T47D (cell line): Measurements from ENCODE around the gene SLC24A1.

ENCODE experiments used
- DNase-seq, 2 experiments: peaks; one replicate each; pipeline versions ENCODE4 v3.0.0 to v3.0.0-alpha.2; 2011 to 2012; ENCODE audit warnings: low read depth in 1 of 2, low spot score in 1 of 2
- JUND ChIP-seq: IDR thresholded peaks from 2 replicates; pipeline ENCODE4 v1.6.1; 2012; ENCODE audit warnings: low read depth
- in situ Hi-C: cut with HindIII; loops from 2 replicates; pipeline ENCODE4 v1.10.0; 2016; ENCODE audit warnings: low sequenced_read_pairs, low pct_unique_long_range_greater_than_20kb

SLC24A1 gene

DNA sequence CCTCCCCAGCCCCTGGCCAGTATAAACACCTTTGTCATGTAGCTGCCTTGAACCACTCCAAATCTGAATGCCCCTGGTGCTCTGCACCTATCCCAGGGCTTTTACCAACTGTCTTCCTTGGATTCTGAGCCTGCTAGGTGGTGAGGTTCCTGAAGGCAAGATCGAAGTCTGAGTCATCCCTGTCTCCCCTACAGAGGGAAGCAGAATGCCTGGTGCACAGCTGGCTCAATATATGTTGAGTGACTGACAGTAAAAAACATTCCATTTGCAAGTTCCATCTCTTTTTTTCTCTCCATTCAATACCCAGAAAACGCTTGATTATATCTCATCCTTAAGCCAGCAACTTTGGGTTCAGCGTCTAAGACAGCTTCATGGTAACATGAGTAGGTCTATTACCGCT lies 24.7 kb downstream of the SLC24A1 start:
- DNase-seq: no peak
- TF ChIP-seq JUND: no peak
- in situ Hi-C loops: no loop called here

DNA sequence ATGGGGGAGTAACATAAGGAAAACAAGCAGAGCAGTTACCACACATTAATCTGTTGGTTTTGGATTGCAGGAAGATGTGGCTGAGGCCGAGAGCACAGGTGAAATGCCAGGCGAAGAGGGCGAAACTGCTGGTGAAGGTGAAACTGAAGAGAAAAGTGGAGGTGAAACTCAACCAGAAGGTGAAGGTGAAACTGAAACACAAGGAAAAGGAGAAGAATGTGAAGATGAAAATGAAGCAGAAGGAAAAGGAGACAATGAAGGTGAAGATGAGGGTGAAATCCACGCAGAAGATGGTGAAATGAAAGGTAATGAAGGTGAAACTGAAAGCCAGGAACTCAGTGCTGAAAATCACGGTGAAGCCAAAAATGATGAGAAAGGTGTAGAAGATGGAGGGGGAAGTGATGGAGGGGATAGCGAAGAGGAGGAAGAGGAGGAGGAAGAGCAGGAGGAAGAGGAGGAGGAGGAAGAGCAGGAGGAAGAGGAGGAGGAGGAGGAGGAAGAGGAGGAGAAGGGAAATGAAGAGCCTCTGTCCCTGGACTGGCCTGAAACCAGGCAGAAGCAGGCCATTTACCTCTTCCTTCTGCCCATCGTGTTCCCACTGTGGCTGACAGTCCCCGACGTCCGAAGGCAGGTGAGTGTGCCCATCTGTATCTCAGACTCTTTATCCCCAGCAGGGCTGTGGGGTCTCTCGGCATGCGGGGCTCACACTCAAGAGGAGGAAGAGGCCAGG lies 28.7 kb downstream of the SLC24A1 start:
- no peak for TF ChIP-seq JUND
- in situ Hi-C loops: no loop called here
- DNase-seq: no peak

DNA sequence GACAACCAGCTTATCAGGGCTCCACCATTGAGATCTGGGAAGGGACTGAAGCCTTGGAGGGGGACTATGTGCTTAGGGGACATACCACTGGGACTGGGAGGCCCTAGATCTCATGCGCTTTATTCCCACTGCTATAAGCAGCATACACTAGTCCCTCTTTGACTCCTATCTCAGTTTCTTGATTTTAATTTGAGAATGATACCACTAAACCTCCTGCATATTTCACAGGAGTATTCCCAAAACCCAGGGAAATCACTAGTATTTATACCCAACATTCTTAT lies 29.2 kb downstream of the SLC24A1 start:
- TF ChIP-seq JUND: no peak
- no peak for DNase-seq
- in situ Hi-C loops: no loop called here

DNA sequence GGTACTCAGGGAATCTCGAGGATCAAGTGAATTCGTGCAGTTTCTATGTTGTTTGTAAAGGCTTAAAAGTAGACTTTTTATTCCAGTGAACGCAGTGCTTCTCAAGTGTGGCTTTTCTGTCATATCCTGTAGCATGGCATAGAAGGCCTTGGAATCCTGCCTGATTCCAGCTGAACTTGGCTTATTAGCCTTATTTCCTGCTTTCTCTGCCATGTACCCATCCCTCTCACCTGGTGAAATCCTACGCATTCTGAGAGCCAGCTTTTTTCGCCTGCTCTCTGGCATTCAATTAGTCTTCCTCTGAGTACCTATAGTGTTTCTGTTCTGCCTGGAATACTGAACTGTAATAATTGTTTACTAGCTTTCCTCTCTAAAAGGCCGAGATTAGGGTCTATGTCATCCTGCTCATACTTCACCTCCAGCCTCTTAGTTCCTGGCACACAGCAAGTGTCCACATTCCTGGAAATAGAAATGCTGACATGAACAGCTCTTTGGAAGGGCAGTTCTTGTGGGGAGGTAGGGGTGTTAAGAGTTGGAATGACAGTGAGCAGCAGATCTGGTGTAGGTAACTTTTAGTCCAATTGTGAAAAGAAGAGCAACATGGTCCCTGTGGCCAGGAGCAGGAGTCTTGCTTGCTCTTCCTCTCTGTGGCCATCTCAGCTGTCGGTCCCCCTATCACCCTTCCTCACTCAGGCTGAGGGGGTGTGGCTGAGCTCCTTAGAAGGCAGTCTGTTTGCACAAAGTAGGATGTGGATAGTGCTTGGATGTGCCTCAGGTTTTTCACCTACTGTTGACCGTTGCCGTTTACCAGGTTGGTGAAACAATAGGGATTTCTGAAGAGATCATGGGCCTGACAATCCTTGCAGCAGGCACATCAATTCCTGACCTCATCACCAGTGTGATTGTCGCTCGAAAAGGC lies 30.4 kb downstream of the SLC24A1 start:
- TF ChIP-seq JUND: no peak
- no peak for DNase-seq
- in situ Hi-C loops: no loop called here

DNA sequence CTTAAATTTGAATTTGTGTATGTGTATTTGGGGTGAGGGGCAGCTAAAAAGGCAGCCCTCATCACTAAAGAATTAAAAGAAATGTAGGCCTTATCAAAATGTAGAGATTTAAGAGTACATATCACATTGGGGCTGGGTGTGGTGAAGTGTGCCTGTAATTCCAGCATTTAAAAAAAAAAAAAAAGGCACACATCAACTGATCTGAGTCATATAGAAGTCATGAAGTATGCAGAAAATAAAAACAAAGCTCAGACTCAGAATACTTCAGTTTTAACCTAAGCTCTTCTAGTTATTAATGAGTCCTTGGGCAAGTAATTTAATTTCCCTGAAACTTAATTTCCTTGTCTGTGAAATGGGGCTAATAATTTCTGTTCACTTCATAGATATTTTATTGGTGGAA lies 31.6 kb downstream of the SLC24A1 start:
- DNase-seq: no peak
- in situ Hi-C loops: no loop called here
- TF ChIP-seq JUND: no peak

DNA sequence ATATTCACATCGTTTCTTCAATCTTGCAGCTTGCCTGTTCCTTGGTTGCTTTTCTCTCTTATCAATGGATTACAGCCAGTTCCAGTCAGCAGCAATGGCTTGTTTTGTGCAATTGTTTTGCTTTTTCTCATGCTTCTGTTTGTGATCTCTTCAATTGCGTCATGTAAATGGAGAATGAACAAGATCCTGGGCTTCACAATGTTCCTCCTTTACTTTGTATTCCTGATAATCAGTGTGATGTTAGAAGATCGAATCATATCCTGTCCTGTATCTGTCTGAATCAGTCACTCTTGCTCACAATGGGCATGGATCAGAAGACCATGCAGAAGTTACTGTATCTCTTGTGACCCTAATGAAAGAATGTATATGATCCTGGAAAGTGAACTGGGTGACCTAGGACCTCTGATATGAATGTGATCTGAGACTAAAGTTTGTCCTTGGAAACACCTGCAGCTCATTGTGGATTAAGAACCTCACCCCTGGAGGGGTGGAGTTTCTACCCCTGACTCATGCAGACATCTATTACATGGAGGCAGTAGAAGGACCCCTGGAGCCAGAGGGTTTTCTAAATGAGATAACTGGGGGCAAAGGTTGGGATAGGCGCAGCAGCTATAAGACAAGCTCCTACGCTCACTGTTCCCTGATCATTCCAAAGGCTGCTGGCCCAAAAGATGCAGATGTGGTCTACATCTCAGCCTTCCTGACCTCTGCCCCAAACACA lies 32.2 kb downstream of the SLC24A1 start:
- in situ Hi-C loops: no loop called here

DNA sequence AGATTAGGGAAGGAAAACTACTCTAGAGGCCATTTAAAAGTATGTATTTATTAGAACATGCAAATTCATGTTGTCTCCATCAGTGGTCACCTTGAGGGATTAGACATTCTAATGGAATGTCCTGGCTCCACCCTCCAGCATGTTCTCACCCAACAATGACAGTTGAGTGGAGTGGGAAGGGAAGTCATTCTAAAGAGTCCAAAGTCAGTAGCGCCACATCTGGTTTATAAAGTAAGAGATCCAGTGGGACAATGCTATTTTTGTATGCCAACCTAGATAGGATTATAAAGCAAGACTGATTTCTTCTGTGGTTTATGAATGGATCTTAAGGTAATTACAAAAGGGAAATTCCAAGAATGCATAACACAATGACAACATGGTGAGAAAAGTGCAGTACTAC lies 33.3 kb downstream of the SLC24A1 start:
- no peak for TF ChIP-seq JUND
- DNase-seq: no peak

More for the DNA sequence above, 32.2 kb downstream of the SLC24A1 start:
- DNase-seq: no peak
- no peak for TF ChIP-seq JUND

DNA sequence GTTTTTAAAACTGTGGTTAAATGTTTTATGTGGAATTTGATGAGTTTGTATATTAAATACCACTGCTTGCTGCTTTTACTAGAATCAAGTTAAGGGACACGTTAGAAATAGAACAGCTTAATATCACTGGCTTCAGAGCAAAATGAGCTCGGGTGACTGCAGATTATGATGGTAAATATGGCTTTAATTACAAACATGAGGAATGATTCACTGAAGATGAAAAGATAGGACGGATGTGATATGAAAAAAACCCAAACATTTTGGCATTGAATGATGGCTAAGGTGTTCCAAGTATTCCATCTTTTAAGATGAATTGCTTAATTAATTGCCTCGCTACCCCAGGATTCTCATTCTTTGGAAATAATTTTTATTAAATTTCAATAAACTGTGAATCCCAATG lies 33.7 kb downstream of the SLC24A1 start:
- no peak for DNase-seq
- no peak for TF ChIP-seq JUND
- in situ Hi-C loops: no loop called here

More for the DNA sequence above, 33.3 kb downstream of the SLC24A1 start:
- in situ Hi-C loops: no loop called here

DNA sequence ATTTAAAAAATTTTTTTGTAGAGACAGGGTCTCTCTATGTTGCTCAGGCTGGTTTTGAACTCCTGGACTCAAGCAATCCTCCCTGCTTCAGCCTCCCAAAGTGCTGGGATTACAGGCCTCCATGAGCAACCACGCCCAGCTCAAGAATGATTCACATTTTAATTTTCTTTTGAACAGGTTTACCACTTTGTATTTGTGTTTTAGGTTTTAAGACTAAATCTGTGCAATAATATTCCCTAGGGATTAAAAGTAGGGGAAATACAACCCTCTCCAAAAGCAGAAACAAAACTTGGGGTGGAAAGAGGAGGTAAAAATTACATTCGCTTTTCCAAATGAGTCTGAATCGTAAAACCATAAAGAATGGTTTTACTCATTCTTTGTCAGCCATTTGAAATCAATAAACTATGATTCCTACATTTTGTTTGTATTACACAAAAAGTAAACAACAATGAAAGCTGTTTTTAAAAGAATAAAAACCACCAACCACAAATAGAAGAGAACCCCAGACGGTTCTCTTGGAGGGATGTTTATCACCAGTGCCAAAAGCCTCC lies 37.8 kb downstream of the SLC24A1 start:
- no peak for DNase-seq
- no peak for TF ChIP-seq JUND
- in situ Hi-C loops: no loop called here

DNA sequence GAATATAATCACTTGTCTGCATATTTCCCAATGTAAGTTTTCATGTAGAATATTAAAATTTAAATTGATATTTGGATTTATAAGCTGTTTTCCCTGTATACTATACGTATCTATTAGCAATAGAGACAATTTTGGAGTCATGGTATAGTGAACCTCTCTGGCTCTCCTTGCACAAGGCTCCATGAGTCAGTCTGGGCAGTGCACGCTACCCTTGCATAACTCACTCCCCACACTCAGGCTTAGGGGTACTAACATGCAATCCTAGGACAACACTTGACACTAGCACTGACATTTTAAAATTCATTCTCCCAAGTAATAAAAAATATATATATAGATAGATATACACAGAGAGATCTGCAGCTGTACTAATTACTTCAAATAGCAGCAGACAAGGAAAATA lies 39.2 kb downstream of the SLC24A1 start:
- DNase-seq: no peak
- in situ Hi-C loops: no loop called here
- TF ChIP-seq JUND: no peak

DNA sequence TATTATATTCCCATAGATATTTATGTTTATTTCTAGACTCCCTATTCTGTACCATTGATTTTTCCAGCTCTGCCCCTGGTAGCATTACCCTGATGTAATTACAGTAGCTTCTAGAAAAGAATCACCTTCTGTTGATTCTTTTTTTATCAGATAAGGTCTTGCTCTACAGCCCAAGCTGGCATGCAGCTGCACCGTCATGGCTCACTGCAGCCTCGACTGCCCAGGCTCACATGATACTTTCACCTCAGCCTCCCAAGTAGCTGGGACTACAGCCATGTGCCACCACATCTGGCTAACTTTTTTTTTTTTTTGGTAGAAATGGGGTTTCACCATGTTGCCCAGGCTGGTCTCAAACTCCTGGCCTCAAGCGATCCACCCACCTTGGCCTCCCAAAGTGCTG lies 41.8 kb downstream of the SLC24A1 start:
- DNase-seq: no peak
- no peak for TF ChIP-seq JUND
- in situ Hi-C loops: no loop called here

DNA sequence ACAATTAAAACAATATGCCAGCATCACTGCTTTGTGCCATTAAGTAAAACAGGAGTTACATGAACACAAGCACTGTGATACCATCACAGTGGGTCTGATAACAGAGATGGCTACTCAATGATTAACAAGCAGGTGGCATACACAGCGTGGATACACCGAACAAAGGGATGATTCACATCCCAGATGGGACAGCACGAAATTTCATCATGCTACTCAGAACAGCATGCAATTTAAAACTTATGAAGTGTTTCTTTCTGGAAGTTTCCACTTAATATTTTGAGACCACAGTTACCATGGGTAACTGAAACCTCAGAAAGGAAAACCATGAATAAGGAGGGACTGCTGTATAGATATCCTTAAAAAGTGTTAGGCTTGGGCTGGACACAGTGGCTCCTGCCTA lies 44.5 kb downstream of the SLC24A1 start:
- in situ Hi-C loops: no loop called here
- no peak for TF ChIP-seq JUND
- DNase-seq: no peak
